H9 (cell line): ENCODE data around the gene TMTC2. TPM values are rescaled to one million over a fixed set of nuclear protein-coding genes. Genes with fewer than 3 reads are reported as not detected.

Experiments used
- DNase-seq: peaks from one replicate; pipeline ENCODE4 v3.0.0-alpha.2; 2017
- H2AFZ ChIP-seq: one replicate; pipeline ENCODE4 v1.6.1; 2013; ENCODE audit warnings: mild to moderate bottlenecking, low read length, control low read depth, moderate library complexity
- H2AK5ac ChIP-seq: 2 replicates; pipeline ENCODE4 v1.6.1; 2013; ENCODE audit warnings: low read length, control low read depth, mixed read lengths; ENCODE audit not compliant: insufficient read length
- H2BK120ac ChIP-seq: one replicate; pipeline ENCODE4 v1.6.1; 2013; ENCODE audit warnings: low read depth, mild to moderate bottlenecking, low read length, control low read depth, inconsistent platforms; ENCODE audit not compliant: poor library complexity, severe bottlenecking
- H2BK12ac ChIP-seq: 2 replicates; pipeline ENCODE4 v1.6.1; 2013; ENCODE audit warnings: low read length, control low read depth, mixed read lengths, low read depth; ENCODE audit not compliant: insufficient read length
- H2BK15ac ChIP-seq: 2 replicates; pipeline ENCODE4 v1.6.1; 2013; ENCODE audit warnings: low read depth, low read length, control low read depth
- H2BK20ac ChIP-seq: one replicate; pipeline ENCODE4 v1.6.1; 2013; ENCODE audit warnings: low read depth, mild to moderate bottlenecking, low read length, control low read depth, inconsistent platforms; ENCODE audit not compliant: poor library complexity, severe bottlenecking
- H2BK5ac ChIP-seq: 2 replicates; pipeline ENCODE4 v1.6.1; 2013; ENCODE audit warnings: low read length, control low read depth, mixed read lengths; ENCODE audit not compliant: insufficient read length
- H3K14ac ChIP-seq: 2 replicates; pipeline ENCODE4 v1.6.1; 2013; ENCODE audit warnings: low read length, control low read depth; ENCODE audit not compliant: insufficient read depth
- H3K18ac ChIP-seq: 2 replicates; pipeline ENCODE4 v1.6.1; 2013; ENCODE audit warnings: low read depth, mild to moderate bottlenecking, mixed read lengths, low read length, control low read depth; ENCODE audit not compliant: insufficient read length
- H3K23ac ChIP-seq: 2 replicates; pipeline ENCODE4 v1.6.1; 2013; ENCODE audit warnings: low read length, control low read depth, mixed read lengths, low read depth; ENCODE audit not compliant: insufficient read length
- H3K23me2 ChIP-seq: 2 replicates; pipeline ENCODE4 v1.6.1; 2013; ENCODE audit warnings: low read depth, mild to moderate bottlenecking, mixed read lengths, low read length, control low read depth; ENCODE audit not compliant: insufficient read length, poor library complexity, severe bottlenecking
- H3K27ac ChIP-seq: 2 replicates; pipeline ENCODE4 v1.5.1; 2013; ENCODE audit warnings: low read length, control low read depth, mixed read lengths, low read depth; ENCODE audit not compliant: insufficient read length
- H3K27me3 ChIP-seq: 2 replicates; pipeline ENCODE4 v1.6.1; 2013; ENCODE audit warnings: low read length, control low read depth, inconsistent platforms; ENCODE audit not compliant: insufficient read depth
- H3K4ac ChIP-seq: 2 replicates; pipeline ENCODE4 v1.6.1; 2013; ENCODE audit warnings: low read depth, mild to moderate bottlenecking, control low read depth, inconsistent platforms, low read length, moderate library complexity
- H3K4me1 ChIP-seq: 2 replicates; pipeline ENCODE4 v1.6.1; 2013; ENCODE audit warnings: low read length, control low read depth, inconsistent platforms; ENCODE audit not compliant: insufficient read depth
- H3K4me2 ChIP-seq: 2 replicates; pipeline ENCODE4 v1.6.1; 2013; ENCODE audit warnings: low read length, control low read depth, mixed read lengths; ENCODE audit not compliant: insufficient read length, insufficient read depth
- H3K56ac ChIP-seq: 2 replicates; pipeline ENCODE4 v1.6.1; 2013; ENCODE audit warnings: low read depth, mild to moderate bottlenecking, mixed read lengths, low read length, control low read depth; ENCODE audit not compliant: insufficient read length
- H3K79me1 ChIP-seq: 2 replicates; pipeline ENCODE4 v1.6.1; 2013; ENCODE audit warnings: low read depth, mild to moderate bottlenecking, moderate library complexity, low read length, control low read depth, inconsistent platforms; ENCODE audit not compliant: insufficient read depth, poor library complexity, severe bottlenecking
- H3K79me2 ChIP-seq: 2 replicates; pipeline ENCODE4 v1.6.1; 2013; ENCODE audit warnings: low read length, control low read depth, inconsistent platforms; ENCODE audit not compliant: insufficient read depth
- H3K9ac ChIP-seq: 2 replicates; pipeline ENCODE4 v1.6.1; 2013; ENCODE audit warnings: low read length, control low read depth, mixed read lengths; ENCODE audit not compliant: insufficient read length; ENCODE audit errors: extremely low read depth
- H3K9me3 ChIP-seq: one replicate; pipeline ENCODE4 v1.6.1; 2013; ENCODE audit warnings: low read depth, low read length, inconsistent platforms; ENCODE audit not compliant: control insufficient read depth
- H3T11ph ChIP-seq: one replicate; pipeline ENCODE4 v1.6.1; 2013; ENCODE audit warnings: mild to moderate bottlenecking, low read length, control low read depth, inconsistent platforms
- H4K20me1 ChIP-seq: one replicate; pipeline ENCODE4 v1.6.1; 2013; ENCODE audit not compliant: control insufficient read depth, insufficient read length, insufficient read depth
- H4K5ac ChIP-seq: 2 replicates; pipeline ENCODE4 v1.6.1; 2013; ENCODE audit warnings: low read depth, mild to moderate bottlenecking, mixed read lengths, low read length, control low read depth; ENCODE audit not compliant: insufficient read length
- H4K8ac ChIP-seq: replicated peaks from 2 replicates; pipeline ENCODE4 v1.6.1; 2013; ENCODE audit warnings: low read length, control low read depth, mixed read lengths, low read depth; ENCODE audit not compliant: insufficient read length
- H4K91ac ChIP-seq: 2 replicates; pipeline ENCODE4 v1.6.1; 2013; ENCODE audit warnings: low read depth, mild to moderate bottlenecking, moderate library complexity, mixed read lengths, low read length, control low read depth; ENCODE audit not compliant: insufficient read length
- H3K27ac Mint-ChIP-seq, 3 experiments: 2 replicates in 2 of 3; 3 replicates in 1 of 3; pipeline ENCODE4 v1.8.0; 2020 to 2021; ENCODE audit warnings: mixed read lengths in 3 of 3, mild to moderate bottlenecking in 1 of 3, moderate library complexity in 1 of 3
- H3K27me3 Mint-ChIP-seq: 2 replicates; pipeline ENCODE4 v1.8.0; 2021; ENCODE audit warnings: low read depth, mild to moderate bottlenecking, moderate library complexity, mixed read lengths
- H3K36me3 Mint-ChIP-seq, 3 experiments: 2 replicates in 2 of 3; 3 replicates in 1 of 3; pipeline ENCODE4 v1.8.0; 2020 to 2021; ENCODE audit warnings: low read depth in 3 of 3, mixed read lengths in 3 of 3; ENCODE audit not compliant: insufficient read depth in 1 of 3
- H3K4me1 Mint-ChIP-seq, 2 experiments: 2 replicates each; pipeline ENCODE4 v1.8.0; 2020; ENCODE audit warnings: mixed read lengths in 2 of 2
- H3K4me3 Mint-ChIP-seq, 2 experiments: 2 replicates in 1 of 2; 3 replicates in 1 of 2; pipeline ENCODE4 v1.8.0; 2020 to 2021; ENCODE audit warnings: mild to moderate bottlenecking in 2 of 2, mixed read lengths in 2 of 2, moderate library complexity in 1 of 2
- H3K9me3 Mint-ChIP-seq, 2 experiments: 2 replicates in 1 of 2; 3 replicates in 1 of 2; pipeline ENCODE4 v1.8.0; 2020; ENCODE audit warnings: mild to moderate bottlenecking in 2 of 2, mixed read lengths in 2 of 2, moderate library complexity in 1 of 2
- CTCF ChIP-seq: fragments of 200-600 bp; sonication (generic); conservative IDR thresholded peaks from 3 replicates; pipeline ENCODE4 v1.8.0; 2021; ENCODE audit warnings: antibody characterized with exemption, mild to moderate bottlenecking
- WGBS: extraction: QIAGEN DNeasy Blood & Tissue Kit; methylation state at CpG from one replicate; pipeline ENCODE4 v1.1.7; 2013; ENCODE audit warnings: missing lambda C conversion rate, low lambda C conversion rate, mixed read lengths; ENCODE audit not compliant: insufficient read length; ENCODE audit errors: extremely low coverage; 5-methylcytosine and 5-hydroxymethylcytosine counted together
- total RNA-seq: library from RNA; stranded (reverse); gene quantifications from 2 replicates; pipeline ENCODE4 v1.2.1, GENCODE V29; 2021

TMTC2 gene
- total RNA-seq, 1 experiment from 2014 or later = 3.1 TPM

GRCh38 chr12:82877963-82878362 is 191.3 kb downstream of the TMTC2 start:
- no CpG with 5 or more reads among the region's 1 CpG for WGBS
- H2BK5ac ChIP-seq = no peak overlapping the region
- H4K5ac ChIP-seq = no peak overlapping the region

More at GRCh38 chr12:82877963-82878362, 191.3 kb downstream of the TMTC2 start:
- Histone ChIP-seq H3K14ac (no peak overlapping the region), H3K23ac (no peak overlapping the region), H2BK120ac (no peak overlapping the region), H3K9me3 (no peaks in the 10 kb centered on the region), H4K8ac (no peak overlapping the region), H4K91ac (no peak overlapping the region), H2BK12ac (no peak overlapping the region), H2AFZ (no peak overlapping the region), H3T11ph (no peak overlapping the region), H3K4me2 (no peak overlapping the region), H3K4ac (no peak overlapping the region), H3K79me2 (no peaks in the 10 kb centered on the region), H3K18ac (no peak overlapping the region), H3K56ac (no peak overlapping the region), H3K79me1 (no peaks in the 10 kb centered on the region), H2AK5ac (no peak overlapping the region), H2BK20ac (no peak overlapping the region), H3K9ac (no peak overlapping the region), H2BK15ac (no peak overlapping the region), H3K23me2 (no peaks in the 10 kb centered on the region), H3K27me3 (no peaks in the 10 kb centered on the region), H3K4me1 (no peaks in the 10 kb centered on the region), H4K20me1 (no peaks in the 10 kb centered on the region), H3K27ac (no peak overlapping the region)
- no peak for TF ChIP-seq CTCF
- no peaks in the 10 kb centered on the region for H3K27me3 Mint-ChIP-seq
- no peak overlapping the region for H3K27ac Mint-ChIP-seq
- DNase-seq = no peak
- H3K9me3 Mint-ChIP-seq = no peaks in the 10 kb centered on the region; a peak in 1 of 5 replicates
- H3K4me1 Mint-ChIP-seq = peaks cover 5 to 6% of the 10 kb centered on the region in 2 experiments; a peak in 3 of 4 replicates
- H3K4me3 Mint-ChIP-seq = no peak overlapping the region
- H3K36me3 Mint-ChIP-seq = no peaks in the 10 kb centered on the region
